ENCODE results near the gene FUCA1. TPM values are rescaled to one million over a fixed set of nuclear protein-coding genes. Genes with fewer than 3 reads are reported as not detected.

FUCA1 gene
- total RNA-seq, 4 donors from 2014 or later = 8.1 to 15.4 (median 12.4) TPM

GRCh38 chr1:23897083-23897482 is 29.0 kb upstream of the FUCA1 start:
- in situ Hi-C loops (cut with MboI; ENCODE audit: low sequenced_read_pairs in 4 of 4) = no loop called here
- no peak for TF ChIP-seq POLR2A (IDR thresholded peaks at IDR 0.05)

GRCh38 chr1:23896491-23896890 is 28.4 kb upstream of the FUCA1 start:
- TF ChIP-seq POLR2A (IDR thresholded peaks at IDR 0.05) = no peak
- TF ChIP-seq CTCF (IDR thresholded peaks at IDR 0.05 in 4 of 5, conservative IDR thresholded peaks at IDR 0.05 in 1 of 5) = no peak
- no peaks in the 10 kb centered on the region for H3K9me3 ChIP-seq
- in situ Hi-C loops (cut with MboI; ENCODE audit: low sequenced_read_pairs in 4 of 4) (no loop called here), intact Hi-C loops (cut with DNase I; ENCODE audit: low total_unique reads) (no loop called here)
- ATAC-seq (no peak), DNase-seq (no peak)
- peaks cover 0 to 5% (median 0%) of the 10 kb centered on the region in 3 donors for H3K27me3 ChIP-seq
- no peaks in the 10 kb centered on the region for H3K36me3 ChIP-seq
- H3K4me1 ChIP-seq = no peaks in the 10 kb centered on the region
- no peak overlapping the region for H3K4me3 ChIP-seq
- H3K27ac ChIP-seq = no peak overlapping the region

More at GRCh38 chr1:23897083-23897482, 29.0 kb upstream of the FUCA1 start:
- intact Hi-C loops (cut with DNase I; ENCODE audit: low total_unique reads) = no loop called here
- Histone ChIP-seq H3K9me3 (no peaks in the 10 kb centered on the region), H3K4me1 (no peaks in the 10 kb centered on the region), H3K27me3 (peaks cover 0 to 5% (median 0%) of the 10 kb centered on the region in 3 donors), H3K27ac (no peak overlapping the region), H3K4me3 (no peak overlapping the region), H3K36me3 (no peaks in the 10 kb centered on the region)
- DNase-seq (no peak), ATAC-seq (no peak)

- ATAC-seq (no peak), DNase-seq (no peak)
- TF ChIP-seq POLR2A (IDR thresholded peaks at IDR 0.05) (no peak), CTCF (IDR thresholded peaks at IDR 0.05 in 4 of 5, conservative IDR thresholded peaks at IDR 0.05 in 1 of 5) (no peak)
- Histone ChIP-seq H3K36me3 (no peaks in the 10 kb centered on the region), H3K27me3 (peaks cover 0 to 2% (median 0%) of the 10 kb centered on the region in 3 donors), H3K27ac (no peak overlapping the region), H3K4me1 (no peaks in the 10 kb centered on the region), H3K4me3 (no peak overlapping the region), H3K9me3 (no peaks in the 10 kb centered on the region)
- in situ Hi-C loops (cut with MboI; ENCODE audit: low sequenced_read_pairs in 4 of 4) (no loop called here), intact Hi-C loops (cut with DNase I; ENCODE audit: low total_unique reads) (no loop called here)
Observed at GRCh38 chr1:23895993-23896392, 27.9 kb upstream of the FUCA1 start.

DNA sequence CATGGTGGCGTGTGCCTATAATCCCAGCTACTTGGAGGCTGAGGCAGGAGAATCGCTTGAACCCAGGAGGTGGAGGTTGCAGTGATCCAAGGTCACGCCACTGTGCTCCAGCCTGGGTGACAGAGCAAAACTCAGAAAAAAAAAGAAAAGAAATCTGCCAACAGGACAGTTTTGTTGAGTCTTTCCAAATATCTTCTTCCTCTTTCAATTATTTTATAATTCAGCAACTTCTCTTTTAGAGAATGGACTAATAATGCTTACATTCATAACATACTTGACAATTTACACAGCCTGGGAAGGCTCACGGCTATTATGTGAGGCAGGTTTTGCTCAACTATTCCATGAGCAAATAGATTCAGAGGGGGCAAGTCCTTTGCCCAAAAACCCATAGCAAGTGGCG is 27.0 kb upstream of the FUCA1 start:
- DNase-seq = no peak
- no peak overlapping the region for H3K4me3 ChIP-seq
- H3K27ac ChIP-seq = no peak overlapping the region
- no peaks in the 10 kb centered on the region for H3K4me1 ChIP-seq
- intact Hi-C loops (cut with DNase I; ENCODE audit: low total_unique reads) (no loop called here), in situ Hi-C loops (cut with MboI; ENCODE audit: low sequenced_read_pairs in 4 of 4) (no loop called here)
- no peak for ATAC-seq
- no peaks in the 10 kb centered on the region for H3K36me3 ChIP-seq
- H3K9me3 ChIP-seq = no peaks in the 10 kb centered on the region
- H3K27me3 ChIP-seq = no peaks in the 10 kb centered on the region
- TF ChIP-seq POLR2A (IDR thresholded peaks at IDR 0.05) (no peak), CTCF (IDR thresholded peaks at IDR 0.05 in 4 of 5, conservative IDR thresholded peaks at IDR 0.05 in 1 of 5) (no peak)

DNA sequence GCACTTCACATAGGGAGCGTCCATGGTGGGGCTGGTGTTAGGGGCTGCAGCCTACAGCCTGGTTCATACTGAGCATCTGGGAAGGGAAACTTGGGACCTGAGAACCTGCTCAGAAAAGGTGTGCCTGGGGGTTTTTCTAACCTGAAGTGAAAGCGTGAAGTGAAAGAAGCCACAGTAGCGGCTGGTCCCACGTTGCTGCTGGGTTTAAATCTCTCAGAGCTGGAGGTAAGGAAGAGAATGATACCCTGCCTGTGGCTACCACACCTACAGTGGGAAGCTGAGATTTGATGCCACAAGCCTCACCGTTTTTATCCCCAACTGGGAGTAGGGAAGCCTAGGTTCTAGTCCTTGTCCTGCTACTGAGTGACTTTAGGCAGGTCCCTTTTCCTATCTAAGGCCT is 21.0 kb upstream of the FUCA1 start:
- no peaks in the 10 kb centered on the region for H3K36me3 ChIP-seq
- no peaks in the 10 kb centered on the region for H3K9me3 ChIP-seq
- H3K27ac ChIP-seq = no peak overlapping the region
- no peaks in the 10 kb centered on the region for H3K4me1 ChIP-seq
- intact Hi-C loops (cut with DNase I; ENCODE audit: low total_unique reads) (no loop called here), in situ Hi-C loops (cut with MboI; ENCODE audit: low sequenced_read_pairs in 4 of 4) (no loop called here)
- DNase-seq = no peak
- TF ChIP-seq POLR2A (IDR thresholded peaks at IDR 0.05) (no peak), CTCF (IDR thresholded peaks at IDR 0.05 in 4 of 5, conservative IDR thresholded peaks at IDR 0.05 in 1 of 5) (no peak)
- ATAC-seq = no peak
- no peaks in the 10 kb centered on the region for H3K27me3 ChIP-seq
- H3K4me3 ChIP-seq = no peak overlapping the region
